NK-92 treated with Interleukin-12 subunit alpha and Interleukin-12 subunit beta, amount 100 ng/mL, for 24 hours (cell line): ENCODE results near the gene EEF1G.
A peak's percentile ranks its signal among the peaks of the same experiment; 100 is the strongest.

Experiments used
- DNase-seq: peaks from one replicate; lab custom pipeline; 2025; lab: John Stamatoyannopoulos, UW

EEF1G gene

GRCh38 chr11:62540804-62541701, 32.6 kb downstream of the EEF1G start:
- DNase-seq: no peak

- peak; percentile 53 for DNase-seq
Measured at GRCh38 chr11:62539238-62539925, 34.3 kb downstream of the EEF1G start.

- DNase-seq: no peak
Measured at GRCh38 chr11:62538470-62539237, 35.0 kb downstream of the EEF1G start.

- no peak for DNase-seq
Measured at GRCh38 chr11:62536301-62536957, 37.3 kb downstream of the EEF1G start.

GRCh38 chr11:62535802-62536201, 37.9 kb downstream of the EEF1G start:
- no peak for DNase-seq

GRCh38 chr11:62534779-62535545, 38.7 kb downstream of the EEF1G start:
- no peak for DNase-seq

- no peak for DNase-seq
Measured at GRCh38 chr11:62532096-62532495, 41.6 kb downstream of the EEF1G start.

GRCh38 chr11:62516736-62517371, 56.8 kb downstream of the EEF1G start:
- no peak for DNase-seq

GRCh38 chr11:62514151-62514550, 59.5 kb downstream of the EEF1G start:
- no peak for DNase-seq

GRCh38 chr11:62513626-62514025, 60.1 kb downstream of the EEF1G start:
- no peak for DNase-seq

- DNase-seq: no peak
Measured at GRCh38 chr11:62512961-62513360, 60.7 kb downstream of the EEF1G start.
